IMR-90 (cell line): ENCODE results near the gene LRRC10B. TPM values are rescaled to one million over a fixed set of nuclear protein-coding genes. Genes with fewer than 3 reads are reported as not detected.

Experiments used
- ATAC-seq: fragments of 200-7000 bp; cut with Tn5 transposase; 2 replicates; pipeline ENCODE4 v1.9.1; 2020; ENCODE audit warnings: low read depth, mild to moderate bottlenecking, moderate library complexity
- BruUV-seq: library from RNA; stranded (reverse); fragments of 400-500 nt; replicated peaks from 2 replicates; lab custom pipeline; 2021; lab: Mats Ljungman, UMichigan
- CTCF ChIA-PET: fragments of 300-600 bp; formaldehyde crosslinking; extraction: SDS; loops from one replicate; lab custom pipeline; 2021; ENCODE audit warnings: antibody characterized with exemption; lab: Yijun Ruan, JAX
- POLR2A ChIA-PET: fragments of 300-600 bp; sonication (Branson Sonifier 250); formaldehyde crosslinking; loops from one replicate; lab custom pipeline; 2022; ENCODE audit warnings: antibody characterized with exemption; ENCODE audit not compliant: unreplicated experiment; lab: Charles Lee
- DNase-seq: peaks from one replicate; pipeline ENCODE4 v3.0.0; 2013
- H2AFZ ChIP-seq: replicated peaks from 2 replicates; pipeline ENCODE3; 2013; ENCODE audit warnings: low read length, mild to moderate bottlenecking; ENCODE audit not compliant: poor library complexity
- H2AK5ac ChIP-seq: 2 replicates; pipeline ENCODE4 v1.6.1; 2013; ENCODE audit warnings: low read depth, low read length, inconsistent platforms
- H2AK9ac ChIP-seq: replicated peaks from 2 replicates; pipeline ENCODE3; 2013; ENCODE audit warnings: mild to moderate bottlenecking, low read depth, low read length, moderate library complexity; ENCODE audit not compliant: poor library complexity
- H2BK120ac ChIP-seq: 2 replicates; pipeline ENCODE4 v1.6.1; 2013; ENCODE audit warnings: low read depth, low read length, inconsistent platforms
- H2BK15ac ChIP-seq: 3 replicates; pipeline ENCODE4 v1.6.1; 2013; ENCODE audit warnings: low read depth, low read length, inconsistent platforms
- H2BK20ac ChIP-seq: 2 replicates; pipeline ENCODE4 v1.6.1; 2013; ENCODE audit warnings: low read depth, mild to moderate bottlenecking, inconsistent platforms, low read length, moderate library complexity
- H2BK5ac ChIP-seq: 2 replicates; pipeline ENCODE4 v1.6.1; 2013; ENCODE audit warnings: mild to moderate bottlenecking, low read depth, low read length, inconsistent platforms; ENCODE audit not compliant: poor library complexity, severe bottlenecking
- H3K14ac ChIP-seq: replicated peaks from 2 replicates; pipeline ENCODE4 v1.6.1; 2013; ENCODE audit warnings: low read depth, low read length, inconsistent platforms
- H3K18ac ChIP-seq: 2 replicates; pipeline ENCODE4 v1.6.1; 2013; ENCODE audit warnings: low read depth, low read length, control low read depth
- H3K23ac ChIP-seq: 2 replicates; pipeline ENCODE4 v1.6.1; 2013; ENCODE audit warnings: low read depth, low read length, inconsistent platforms
- H3K27ac ChIP-seq: 2 replicates; pipeline ENCODE4 v1.5.1; 2013; ENCODE audit warnings: mild to moderate bottlenecking, control low read depth, low read length; ENCODE audit not compliant: insufficient read depth
- H3K27me3 ChIP-seq: 2 replicates; pipeline ENCODE4 v1.6.1; 2013; ENCODE audit warnings: low read length; ENCODE audit not compliant: control insufficient read depth, insufficient read depth
- H3K36me3 ChIP-seq: 2 replicates; pipeline ENCODE4 v1.6.1; 2013; ENCODE audit warnings: low read length, mixed read lengths; ENCODE audit not compliant: control insufficient read depth, insufficient read depth
- H3K4ac ChIP-seq: 2 replicates; pipeline ENCODE4 v1.6.1; 2013; ENCODE audit warnings: low read depth, low read length, inconsistent platforms
- H3K4me1 ChIP-seq: 2 replicates; pipeline ENCODE4 v1.6.1; 2013; ENCODE audit warnings: low read length, mixed read lengths; ENCODE audit not compliant: control insufficient read depth, insufficient read depth
- H3K4me2 ChIP-seq: 2 replicates; pipeline ENCODE4 v1.6.1; 2013; ENCODE audit warnings: low read depth, mild to moderate bottlenecking, control low read depth, low read length, moderate library complexity
- H3K4me3 ChIP-seq: 2 replicates; pipeline ENCODE4 v1.5.1; 2013; ENCODE audit warnings: low read depth, mild to moderate bottlenecking, control low read depth, low read length, moderate library complexity; ENCODE audit not compliant: insufficient read depth
- H3K56ac ChIP-seq: 2 replicates; pipeline ENCODE4 v1.6.1; 2013; ENCODE audit warnings: low read length, inconsistent platforms; ENCODE audit not compliant: insufficient read depth; ENCODE audit errors: extremely low read depth
- H3K79me1 ChIP-seq, 2 experiments: 2 replicates each; pipeline ENCODE4 v1.6.1; 2013; ENCODE audit warnings: low read length in 2 of 2, inconsistent platforms in 1 of 2, low read depth in 1 of 2
- H3K9ac ChIP-seq: 2 replicates; pipeline ENCODE4 v1.6.1; 2013; ENCODE audit warnings: low read depth, low read length, control low read depth
- H3K9me1 ChIP-seq: 2 replicates; pipeline ENCODE4 v1.6.1; 2013; ENCODE audit warnings: low read length, inconsistent platforms; ENCODE audit not compliant: insufficient read depth
- H3K9me3 ChIP-seq: 2 replicates; pipeline ENCODE4 v1.6.1; 2013; ENCODE audit warnings: low read length; ENCODE audit not compliant: control insufficient read depth, insufficient read depth
- H4K20me1 ChIP-seq: 2 replicates; pipeline ENCODE4 v1.6.1; 2013; ENCODE audit warnings: low read length, inconsistent platforms; ENCODE audit not compliant: insufficient read depth
- H4K5ac ChIP-seq: 2 replicates; pipeline ENCODE4 v1.6.1; 2013; ENCODE audit warnings: mild to moderate bottlenecking, low read depth, low read length, control low read depth
- H4K8ac ChIP-seq, 2 experiments: 2 replicates each; pipeline ENCODE4 v1.6.1; 2013; ENCODE audit warnings: low read depth in 2 of 2, low read length in 2 of 2, control low read depth in 1 of 2, inconsistent platforms in 1 of 2
- H4K91ac ChIP-seq: 2 replicates; pipeline ENCODE4 v1.6.1; 2013; ENCODE audit warnings: low read depth, low read length, inconsistent platforms; ENCODE audit not compliant: insufficient read depth
- BHLHE40 ChIP-seq: fragments of 150-350 bp; IDR thresholded peaks from 2 replicates; pipeline ENCODE4 v1.6.1; 2016; ENCODE audit warnings: mild to moderate bottlenecking, low read depth, low read length
- CEBPB ChIP-seq: IDR thresholded peaks from 2 replicates; pipeline ENCODE4 v1.6.1; 2012; ENCODE audit warnings: low read depth, low read length, improper control_type of control experiment
- CHD1 ChIP-seq: IDR thresholded peaks from 2 replicates; pipeline ENCODE4 v1.6.1; 2012; ENCODE audit warnings: low read depth, low read length, improper control_type of control experiment
- ELK1 ChIP-seq: fragments of 150-350 bp; IDR thresholded peaks from 2 replicates; pipeline ENCODE4 v1.6.1; 2016; ENCODE audit warnings: low read depth, mild to moderate bottlenecking, low read length, moderate library complexity, borderline replicate concordance
- MAZ ChIP-seq: IDR thresholded peaks from 2 replicates; pipeline ENCODE4 v1.6.1; 2012; ENCODE audit warnings: low read depth, mild to moderate bottlenecking, low read length, improper control_type of control experiment, moderate library complexity, borderline replicate concordance
- MXI1 ChIP-seq: IDR thresholded peaks from 2 replicates; pipeline ENCODE4 v1.6.1; 2012; ENCODE audit warnings: low read depth, mild to moderate bottlenecking, low read length, moderate library complexity, borderline replicate concordance
- NFE2L2 ChIP-seq: fragments of 150-350 bp; IDR thresholded peaks from 2 replicates; pipeline ENCODE4 v1.6.1; 2016; ENCODE audit warnings: low read depth, mild to moderate bottlenecking, low read length
- POLR2A ChIP-seq: IDR thresholded peaks from 2 replicates; pipeline ENCODE4 v1.6.1; 2012; ENCODE audit warnings: mild to moderate bottlenecking, low read depth, low read length
- RCOR1 ChIP-seq: IDR thresholded peaks from 2 replicates; pipeline ENCODE4 v1.6.1; 2012; ENCODE audit warnings: mild to moderate bottlenecking, low read length, improper control_type of control experiment; ENCODE audit not compliant: insufficient replicate concordance
- SMC3 ChIP-seq: fragments of 150-350 bp; IDR thresholded peaks from 2 replicates; pipeline ENCODE4 v1.6.1; 2016; ENCODE audit warnings: low read depth, mild to moderate bottlenecking, antibody characterized with exemption, low read length, moderate library complexity
- USF2 ChIP-seq: fragments of 150-350 bp; IDR thresholded peaks from 2 replicates; pipeline ENCODE4 v1.6.1; 2017; ENCODE audit warnings: mild to moderate bottlenecking, antibody characterized with exemption, low read length, low read depth
- WGBS, 2 experiments: methylation state at CpG; one replicate each; pipeline versions ENCODE4 v1.1.5 to v1.1.7; 2013; ENCODE audit warnings: missing lambda C conversion rate in 2 of 2; ENCODE audit not compliant: insufficient read length in 1 of 2; ENCODE audit errors: extremely low coverage in 2 of 2; 5-methylcytosine and 5-hydroxymethylcytosine counted together
- dilution Hi-C: fragments of 300-500 bp; cut with HindIII; formaldehyde crosslinking; loops from one replicate; pipeline ENCODE4 v1.14.3; 2018; ENCODE audit warnings: low sequenced_read_pairs; ENCODE audit not compliant: unreplicated experiment
- in situ Hi-C: fragments of 300-500 bp; cut with MboI; formaldehyde crosslinking; loops from 3 replicates; pipeline ENCODE4 v1.14.3; 2019; ENCODE audit warnings: low sequenced_read_pairs, inconsistent platforms, mixed read lengths
- intact Hi-C: fragments of 100-400 bp; cut with micrococcal nuclease; formaldehyde crosslinking; loops from 2 replicates; pipeline ENCODE4 v1.10.0; 2022
- polyA plus RNA-seq, 3 experiments: library from polyadenylated mRNA; depleted of rRNA; stranded (reverse); fragments of >200 nt; gene quantifications; 2 replicates each; pipeline ENCODE4 v1.2.3, GENCODE V29; 2012; ENCODE audit warnings: low replicate concordance in 1 of 3
- total RNA-seq: library from RNA; depleted of rRNA; stranded (reverse); fragments of >200 nt; gene quantifications from 2 replicates; pipeline ENCODE4 v1.2.3, GENCODE V29; 2012
- TF ChIP-seq, protein P1 (sequence below): conservative IDR thresholded peaks from 2 replicates; pipeline ENCODE4 v1.5.1; 2012; ENCODE audit warnings: mild to moderate bottlenecking, low read depth, low read length, improper control_type of control experiment

LRRC10B gene
- total and polyA plus RNA-seq, 2 of the 4 experiments (the other 2 are of a cell fraction), result not detected

- Histone ChIP-seq H2BK20ac (no peak overlapping the region), H3K23ac (no peak overlapping the region), H3K56ac (no peak overlapping the region), H3K4ac (no peak overlapping the region), H4K20me1 (no peaks in the 10 kb centered on the region), H3K9me3 (no peaks in the 10 kb centered on the region), H4K5ac (no peak overlapping the region), H3K14ac (no peak overlapping the region), H2BK15ac (no peak overlapping the region), H2AK5ac (no peak overlapping the region), H2AFZ (no peak overlapping the region), H2BK5ac (no peak overlapping the region), H3K9ac (no peak overlapping the region), H3K4me2 (no peak overlapping the region), H3K4me1 (peaks cover 11% of the 10 kb centered on the region), H3K36me3 (no peaks in the 10 kb centered on the region), H3K18ac (no peak overlapping the region), H4K8ac (no peak overlapping the region), H4K91ac (no peak overlapping the region), H3K27ac (no peak overlapping the region), H3K9me1 (no peaks in the 10 kb centered on the region), H3K27me3 (peaks cover 9% of the 10 kb centered on the region; the same call in 1 of the 2 replicates), H2AK9ac (no peak overlapping the region), H3K79me1 (no peaks in the 10 kb centered on the region), H3K4me3 (no peak overlapping the region), H2BK120ac (no peak overlapping the region)
- no peak for ATAC-seq
- CTCF ChIA-PET, result no interaction called here
- intact Hi-C loops, result no loop called here
- dilution Hi-C loops, result no loop called here
- BruUV-seq, result no TSS peak
- in situ Hi-C loops, result no loop called here
- no peak for TF ChIP-seq BHLHE40
- no peak for TF ChIP-seq CEBPB
- no peak for TF ChIP-seq USF2
- no peak for TF ChIP-seq NFE2L2
- TF ChIP-seq ELK1, result no peak
- TF ChIP-seq MAZ, result no peak
- TF ChIP-seq POLR2A, result no peak
- no peak for TF ChIP-seq RCOR1
- no peak for TF ChIP-seq MXI1
- no peak for TF ChIP-seq SMC3
- TF ChIP-seq, protein P1, sequence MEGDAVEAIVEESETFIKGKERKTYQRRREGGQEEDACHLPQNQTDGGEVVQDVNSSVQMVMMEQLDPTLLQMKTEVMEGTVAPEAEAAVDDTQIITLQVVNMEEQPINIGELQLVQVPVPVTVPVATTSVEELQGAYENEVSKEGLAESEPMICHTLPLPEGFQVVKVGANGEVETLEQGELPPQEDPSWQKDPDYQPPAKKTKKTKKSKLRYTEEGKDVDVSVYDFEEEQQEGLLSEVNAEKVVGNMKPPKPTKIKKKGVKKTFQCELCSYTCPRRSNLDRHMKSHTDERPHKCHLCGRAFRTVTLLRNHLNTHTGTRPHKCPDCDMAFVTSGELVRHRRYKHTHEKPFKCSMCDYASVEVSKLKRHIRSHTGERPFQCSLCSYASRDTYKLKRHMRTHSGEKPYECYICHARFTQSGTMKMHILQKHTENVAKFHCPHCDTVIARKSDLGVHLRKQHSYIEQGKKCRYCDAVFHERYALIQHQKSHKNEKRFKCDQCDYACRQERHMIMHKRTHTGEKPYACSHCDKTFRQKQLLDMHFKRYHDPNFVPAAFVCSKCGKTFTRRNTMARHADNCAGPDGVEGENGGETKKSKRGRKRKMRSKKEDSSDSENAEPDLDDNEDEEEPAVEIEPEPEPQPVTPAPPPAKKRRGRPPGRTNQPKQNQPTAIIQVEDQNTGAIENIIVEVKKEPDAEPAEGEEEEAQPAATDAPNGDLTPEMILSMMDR, result no peak
- TF ChIP-seq CHD1, result no peak
- no peak for DNase-seq
- POLR2A ChIA-PET, result no interaction called here
- 4% methylated on average over 5 of the region's 20 CpGs; no CpG with 5 or more reads in 1 of the 2 experiments for WGBS, 2 experiments
These were observed 38.1 kb downstream of the LRRC10B start for GRCh38 chr11:61546663-61547062.
